HL-60 (cell line): ENCODE results near the gene HBG1.

ENCODE experiments used
- DNase-seq, 2 experiments: peaks; one replicate each; pipeline ENCODE4 v3.0.0-alpha.2; 2010 to 2020; ENCODE audit warnings: low read depth in 1 of 2, low spot score in 1 of 2
- H3K27ac ChIP-seq: fragments of 250-450 bp; sonication (Bioruptor Pico); replicated peaks from 2 replicates; pipeline ENCODE4 v1.5.1; 2020; ENCODE audit warnings: mild to moderate bottlenecking, moderate library complexity
- H3K27me3 ChIP-seq: fragments of 250-450 bp; sonication (Bioruptor Pico); 2 replicates; pipeline ENCODE4 v1.5.1; 2021; ENCODE audit warnings: mild to moderate bottlenecking, moderate library complexity; ENCODE audit not compliant: insufficient read depth, poor library complexity, severe bottlenecking
- H3K4me3 ChIP-seq: replicated peaks from 2 replicates; pipeline ENCODE4 v1.5.1; 2011; ENCODE audit warnings: mild to moderate bottlenecking, control low read depth, low read length; ENCODE audit not compliant: insufficient read depth
- CTCF ChIP-seq: IDR thresholded peaks from one replicate; pipeline ENCODE4 v1.5.1; 2011; ENCODE audit warnings: low read length, control low read depth, inconsistent platforms; ENCODE audit not compliant: insufficient read depth
- GABPA ChIP-seq: IDR thresholded peaks from 2 replicates; pipeline ENCODE4 v1.6.1; 2012; ENCODE audit warnings: low read depth
- POLR2AphosphoS5 ChIP-seq: IDR thresholded peaks from 2 replicates; pipeline ENCODE4 v1.6.1; 2012; ENCODE audit warnings: low read depth
- REST ChIP-seq: IDR thresholded peaks from 2 replicates; pipeline ENCODE4 v1.6.1; 2012; ENCODE audit warnings: low read depth; ENCODE audit not compliant: insufficient replicate concordance
- SPI1 ChIP-seq: IDR thresholded peaks from 2 replicates; pipeline ENCODE4 v1.6.1; 2012; ENCODE audit warnings: low read depth, mild to moderate bottlenecking, borderline replicate concordance

The HBG1 gene

GRCh38 chr11:5238486-5238885 lies 11.2 kb downstream of the HBG1 start:
- Histone ChIP-seq H3K27ac (no peak overlapping the region), H3K4me3 (no peak overlapping the region), H3K27me3 (no peaks in the 10 kb centered on the region)
- no peak for TF ChIP-seq CTCF
- no peak for TF ChIP-seq POLR2AphosphoS5
- no peak for TF ChIP-seq GABPA
- no peak for TF ChIP-seq SPI1
- no peak for TF ChIP-seq REST
- no peak for DNase-seq

- H3K27ac ChIP-seq = no peak overlapping the region
- DNase-seq = no peak
- H3K4me3 ChIP-seq = no peak overlapping the region
- TF ChIP-seq GABPA (no peak), CTCF (no peak), SPI1 (no peak), POLR2AphosphoS5 (no peak), REST (no peak)
- no peaks in the 10 kb centered on the region for H3K27me3 ChIP-seq
Measured at GRCh38 chr11:5237420-5237819, 12.2 kb downstream of the HBG1 start.

- TF ChIP-seq POLR2AphosphoS5 = no peak
- TF ChIP-seq SPI1 = no peak
- TF ChIP-seq CTCF = no peak
- TF ChIP-seq REST = no peak
- TF ChIP-seq GABPA = no peak
Measured at GRCh38 chr11:5235364-5236095, 14.1 kb downstream of the HBG1 start.

More at GRCh38 chr11:5235364-5236095, 14.1 kb downstream of the HBG1 start:
- Histone ChIP-seq H3K27ac (no peak overlapping the region), H3K4me3 (no peak overlapping the region), H3K27me3 (no peaks in the 10 kb centered on the region)
- DNase-seq = no peak
